C4-2B (cell line): ENCODE measurements around the gene PIK3R3.

ENCODE experiments used
- ZFX ChIP-seq: fragments of 450-650 bp; IDR thresholded peaks from 2 replicates; pipeline ENCODE4 v1.6.1; 2017
- TF ChIP-seq, protein P1 (sequence below): fragments of 450-650 bp; conservative IDR thresholded peaks from 2 replicates; pipeline ENCODE4 v1.5.1; 2017; ENCODE audit warnings: mild to moderate bottlenecking

DNA sequence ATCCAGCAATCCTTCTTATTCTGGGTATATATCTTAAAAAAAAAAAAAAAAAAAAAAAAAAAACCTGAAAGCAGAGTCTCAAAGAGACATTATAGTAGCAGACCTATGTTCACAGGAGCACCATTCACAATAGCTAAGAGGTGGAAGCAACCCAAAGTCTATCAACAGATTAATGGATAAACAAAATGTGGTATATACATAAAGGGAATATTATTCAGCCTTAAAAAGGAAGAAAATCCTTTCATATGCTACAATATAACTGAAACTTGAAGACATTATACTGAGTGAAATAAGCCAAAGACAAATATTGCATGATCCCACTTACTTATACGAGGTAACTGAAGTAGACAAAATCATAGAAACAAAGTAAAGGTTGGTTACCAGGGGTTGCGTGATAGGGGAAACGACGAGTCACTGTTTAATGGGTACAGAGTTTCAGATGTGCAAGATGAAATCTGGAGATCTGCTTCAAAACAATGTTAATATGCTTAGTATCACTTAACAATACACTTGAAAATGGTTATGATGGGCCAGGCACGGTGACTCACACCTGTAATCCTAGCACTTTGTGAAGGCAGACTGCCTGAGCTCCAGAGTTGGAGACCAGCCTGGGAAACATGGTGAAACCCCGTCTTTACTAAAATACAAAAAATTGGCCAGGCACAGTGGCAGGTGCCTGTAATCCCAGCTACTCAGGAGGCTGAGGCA, 29.5 kb downstream of the PIK3R3 start:
- TF ChIP-seq, protein P1, sequence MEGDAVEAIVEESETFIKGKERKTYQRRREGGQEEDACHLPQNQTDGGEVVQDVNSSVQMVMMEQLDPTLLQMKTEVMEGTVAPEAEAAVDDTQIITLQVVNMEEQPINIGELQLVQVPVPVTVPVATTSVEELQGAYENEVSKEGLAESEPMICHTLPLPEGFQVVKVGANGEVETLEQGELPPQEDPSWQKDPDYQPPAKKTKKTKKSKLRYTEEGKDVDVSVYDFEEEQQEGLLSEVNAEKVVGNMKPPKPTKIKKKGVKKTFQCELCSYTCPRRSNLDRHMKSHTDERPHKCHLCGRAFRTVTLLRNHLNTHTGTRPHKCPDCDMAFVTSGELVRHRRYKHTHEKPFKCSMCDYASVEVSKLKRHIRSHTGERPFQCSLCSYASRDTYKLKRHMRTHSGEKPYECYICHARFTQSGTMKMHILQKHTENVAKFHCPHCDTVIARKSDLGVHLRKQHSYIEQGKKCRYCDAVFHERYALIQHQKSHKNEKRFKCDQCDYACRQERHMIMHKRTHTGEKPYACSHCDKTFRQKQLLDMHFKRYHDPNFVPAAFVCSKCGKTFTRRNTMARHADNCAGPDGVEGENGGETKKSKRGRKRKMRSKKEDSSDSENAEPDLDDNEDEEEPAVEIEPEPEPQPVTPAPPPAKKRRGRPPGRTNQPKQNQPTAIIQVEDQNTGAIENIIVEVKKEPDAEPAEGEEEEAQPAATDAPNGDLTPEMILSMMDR = no peak
- TF ChIP-seq ZFX = no peak
